Measurements from ENCODE around the gene SCLY. TPM values are rescaled to one million over a fixed set of nuclear protein-coding genes. Genes with fewer than 3 reads are reported as not detected.
"Not testable (repeated sequence)": the region's sequence is repeated elsewhere in the genome, so short reads cannot be mapped to it uniquely, and the experiment has no call there.

Gene SCLY
- total and polyA plus RNA-seq, 9 donors, result 5.3 to 11.6 (median 9.6) TPM

GRCh38 chr2:238057696-238058575, 2.9 kb upstream of the SCLY start:
- peaks cover 17% of the 10 kb centered on the region for H3K4me1 ChIP-seq (ENCODE audit: control insufficient read depth, insufficient read depth, low read length)
- not testable (repeated sequence) for DNase-seq; H3K4me3 ChIP-seq (ENCODE audit: low read length); H3K27me3 ChIP-seq (ENCODE audit: control insufficient read depth, insufficient read depth, low read length); H3K36me3 ChIP-seq (ENCODE audit: control insufficient read depth, insufficient read depth, low read length); H3K9me3 ChIP-seq (replicated peaks; ENCODE audit: control insufficient read depth, low read depth, low read length); H3K27ac ChIP-seq (ENCODE audit: low read length)
- WGBS (ENCODE audit: insufficient coverage), result 88% methylated on average over 30 of the region's 44 CpGs

GRCh38 chr2:238059505-238059904, 1.3 kb upstream of the SCLY start:
- no peaks in the 10 kb centered on the region for H3K9me3 ChIP-seq (replicated peaks; ENCODE audit: control insufficient read depth, low read depth, low read length)
- H3K4me1 ChIP-seq (ENCODE audit: control insufficient read depth, insufficient read depth, low read length), result peaks cover 22% of the 10 kb centered on the region
- peaks cover 2% of the 10 kb centered on the region for H3K27me3 ChIP-seq (ENCODE audit: control insufficient read depth, insufficient read depth, low read length)
- no peaks in the 10 kb centered on the region for H3K36me3 ChIP-seq (ENCODE audit: control insufficient read depth, insufficient read depth, low read length)
- DNase-seq, result no peak
- no peak overlapping the region for H3K27ac ChIP-seq (ENCODE audit: low read length)
- WGBS (ENCODE audit: insufficient coverage), result 77% methylated on average over 2 of the region's 3 CpGs
- peak overlapping the region; percentile 77 for H3K4me3 ChIP-seq (ENCODE audit: low read length)

DNA sequence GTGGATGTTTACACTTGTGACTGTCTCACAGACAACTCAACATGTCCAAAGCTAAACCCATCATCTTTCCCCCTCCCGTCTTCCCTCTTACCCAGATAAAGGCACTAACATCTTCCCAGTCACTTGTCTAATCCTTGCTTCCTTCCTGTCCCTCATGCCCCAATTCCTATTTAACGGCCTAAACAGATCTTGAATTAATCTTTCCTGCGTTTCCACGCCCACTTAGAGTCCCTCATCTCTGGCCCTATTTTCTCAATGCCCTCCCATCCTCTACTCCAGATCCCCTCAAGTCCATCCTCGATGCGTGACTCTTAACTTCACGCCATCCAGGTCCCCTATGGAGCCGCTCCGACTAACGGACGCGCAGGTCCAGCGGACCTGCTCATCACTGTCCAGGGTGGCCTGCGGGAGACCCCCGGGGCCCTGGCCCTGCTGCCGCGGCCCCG, 682 bp upstream of the SCLY start:
- Histone ChIP-seq H3K27me3 (ENCODE audit: control insufficient read depth, insufficient read depth, low read length) (peaks cover 2% of the 10 kb centered on the region), H3K9me3 (replicated peaks; ENCODE audit: control insufficient read depth, low read depth, low read length) (no peaks in the 10 kb centered on the region), H3K4me1 (ENCODE audit: control insufficient read depth, insufficient read depth, low read length) (peaks cover 22% of the 10 kb centered on the region), H3K4me3 (ENCODE audit: low read length) (peak overlapping the region; percentile 77), H3K36me3 (ENCODE audit: control insufficient read depth, insufficient read depth, low read length) (no peaks in the 10 kb centered on the region), H3K27ac (ENCODE audit: low read length) (peak overlapping the region; percentile 78)
- WGBS (ENCODE audit: insufficient coverage), result 1% methylated on average over 18 of the region's 18 CpGs
- no peak for DNase-seq

GRCh38 chr2:238061315-238062202, 758 bp downstream of the SCLY start:
- DNase-seq, result peak; percentile 45

GRCh38 chr2:238063414-238064189, 2.8 kb downstream of the SCLY start:
- 83% methylated on average over 4 of the region's 8 CpGs for WGBS (ENCODE audit: insufficient coverage)
- Histone ChIP-seq H3K27ac (ENCODE audit: low read length) (no peak overlapping the region), H3K27me3 (ENCODE audit: control insufficient read depth, insufficient read depth, low read length) (no peaks in the 10 kb centered on the region), H3K4me1 (ENCODE audit: control insufficient read depth, insufficient read depth, low read length) (peaks cover 22% of the 10 kb centered on the region), H3K9me3 (replicated peaks; ENCODE audit: control insufficient read depth, low read depth, low read length) (no peaks in the 10 kb centered on the region), H3K4me3 (ENCODE audit: low read length) (no peak overlapping the region), H3K36me3 (ENCODE audit: control insufficient read depth, insufficient read depth, low read length) (peaks cover 20% of the 10 kb centered on the region)
- no peak for DNase-seq

More at GRCh38 chr2:238061315-238062202, 758 bp downstream of the SCLY start:
- H3K36me3 ChIP-seq (ENCODE audit: control insufficient read depth, insufficient read depth, low read length), result peaks cover 6% of the 10 kb centered on the region
- H3K4me1 ChIP-seq (ENCODE audit: control insufficient read depth, insufficient read depth, low read length), result peaks cover 22% of the 10 kb centered on the region
- H3K4me3 ChIP-seq (ENCODE audit: low read length), result peak overlapping the region; percentile 88
- H3K27me3 ChIP-seq (ENCODE audit: control insufficient read depth, insufficient read depth, low read length), result peaks cover 2% of the 10 kb centered on the region
- H3K9me3 ChIP-seq (replicated peaks; ENCODE audit: control insufficient read depth, low read depth, low read length), result no peaks in the 10 kb centered on the region
- H3K27ac ChIP-seq (ENCODE audit: low read length), result peak overlapping the region; percentile 78
- WGBS (ENCODE audit: insufficient coverage), result 1% methylated on average over 21 of the region's 29 CpGs

DNA sequence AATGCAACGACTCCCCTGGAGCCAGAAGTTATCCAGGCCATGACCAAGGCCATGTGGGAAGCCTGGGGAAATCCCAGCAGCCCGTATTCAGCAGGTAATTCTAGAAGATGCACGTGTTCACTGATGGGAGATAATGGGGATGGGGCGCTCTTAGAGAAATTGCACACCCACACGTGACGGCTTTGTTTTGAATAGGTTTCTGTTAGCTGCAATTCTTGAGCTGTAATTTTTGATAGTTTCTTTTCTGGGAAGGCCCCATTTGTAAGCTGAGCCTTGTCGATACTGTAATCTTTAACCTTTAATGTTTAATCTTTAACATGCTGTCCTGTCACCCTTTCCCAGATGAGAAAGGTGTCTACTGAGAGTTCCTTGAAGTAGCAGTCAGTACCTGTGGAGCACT, 3.6 kb downstream of the SCLY start:
- H3K27me3 ChIP-seq (ENCODE audit: control insufficient read depth, insufficient read depth, low read length), result no peaks in the 10 kb centered on the region
- H3K4me1 ChIP-seq (ENCODE audit: control insufficient read depth, insufficient read depth, low read length), result peaks cover 21% of the 10 kb centered on the region
- no peak overlapping the region for H3K4me3 ChIP-seq (ENCODE audit: low read length)
- H3K36me3 ChIP-seq (ENCODE audit: control insufficient read depth, insufficient read depth, low read length), result peaks cover 23% of the 10 kb centered on the region
- DNase-seq, result no peak
- 56% methylated on average over 2 of the region's 7 CpGs for WGBS (ENCODE audit: insufficient coverage)
- no peaks in the 10 kb centered on the region for H3K9me3 ChIP-seq (replicated peaks; ENCODE audit: control insufficient read depth, low read depth, low read length)
- no peak overlapping the region for H3K27ac ChIP-seq (ENCODE audit: low read length)

- H3K9me3 ChIP-seq (replicated peaks; ENCODE audit: control insufficient read depth, low read depth, low read length), result no peaks in the 10 kb centered on the region
- H3K4me3 ChIP-seq (ENCODE audit: low read length), result no peak overlapping the region
- WGBS (ENCODE audit: insufficient coverage), result 99% methylated on average over 7 of the region's 18 CpGs
- H3K27ac ChIP-seq (ENCODE audit: low read length), result no peak overlapping the region
- H3K27me3 ChIP-seq (ENCODE audit: control insufficient read depth, insufficient read depth, low read length), result no peaks in the 10 kb centered on the region
- no peak for DNase-seq
- H3K4me1 ChIP-seq (ENCODE audit: control insufficient read depth, insufficient read depth, low read length), result peaks cover 13% of the 10 kb centered on the region
- H3K36me3 ChIP-seq (ENCODE audit: control insufficient read depth, insufficient read depth, low read length), result peaks cover 30% of the 10 kb centered on the region
Measured at GRCh38 chr2:238065071-238065846, 4.5 kb downstream of the SCLY start.

DNA sequence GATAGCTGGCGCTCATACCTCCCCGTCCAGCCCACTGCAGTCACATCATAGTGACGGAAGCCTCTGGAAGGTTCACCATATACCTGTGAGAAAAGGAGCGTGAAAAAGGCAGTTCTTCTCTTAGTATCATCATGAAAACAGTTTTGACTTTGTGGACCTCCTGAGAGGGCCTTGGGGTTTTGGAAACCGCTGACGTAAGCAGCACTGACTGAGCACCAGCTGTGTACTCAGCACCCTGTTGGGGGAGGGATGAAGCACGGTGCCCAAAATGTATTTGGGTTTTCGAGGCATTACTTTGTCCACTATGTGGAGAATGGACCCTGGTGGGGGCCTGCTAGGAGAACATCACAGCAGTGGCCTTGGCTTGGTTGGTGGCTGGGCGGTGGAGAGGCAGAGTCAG, 5.4 kb downstream of the SCLY start:
- Histone ChIP-seq H3K36me3 (ENCODE audit: control insufficient read depth, insufficient read depth, low read length) (peaks cover 35% of the 10 kb centered on the region), H3K9me3 (replicated peaks; ENCODE audit: control insufficient read depth, low read depth, low read length) (no peaks in the 10 kb centered on the region), H3K27ac (ENCODE audit: low read length) (no peak overlapping the region), H3K4me3 (ENCODE audit: low read length) (no peak overlapping the region), H3K27me3 (ENCODE audit: control insufficient read depth, insufficient read depth, low read length) (no peaks in the 10 kb centered on the region), H3K4me1 (ENCODE audit: control insufficient read depth, insufficient read depth, low read length) (peaks cover 13% of the 10 kb centered on the region)
- WGBS (ENCODE audit: insufficient coverage), result 89% methylated on average over 9 of the region's 9 CpGs
- no peak for DNase-seq

- not testable (repeated sequence) for H3K4me1 ChIP-seq (ENCODE audit: control insufficient read depth, insufficient read depth, low read length); H3K27ac ChIP-seq (ENCODE audit: low read length); H3K4me3 ChIP-seq (ENCODE audit: low read length); DNase-seq; H3K9me3 ChIP-seq (replicated peaks; ENCODE audit: control insufficient read depth, low read depth, low read length); H3K27me3 ChIP-seq (ENCODE audit: control insufficient read depth, insufficient read depth, low read length)
- peaks cover 39% of the 10 kb centered on the region for H3K36me3 ChIP-seq (ENCODE audit: control insufficient read depth, insufficient read depth, low read length)
- 100% methylated on average over 1 of the region's 7 CpGs for WGBS (ENCODE audit: insufficient coverage)
Measured at GRCh38 chr2:238066718-238067117, 5.9 kb downstream of the SCLY start.
